ENCODE data around the gene ADAMTS17. TPM values are rescaled to one million over a fixed set of nuclear protein-coding genes. Genes with fewer than 3 reads are reported as not detected.

ADAMTS17 gene
- total and polyA plus RNA-seq, 9 of the 15 experiments (the other 6 are each of a cell fraction or from before 2014, with no cell fraction given), result 0.01 to 0.14 (median 0.07) TPM; not detected in 6

DNA sequence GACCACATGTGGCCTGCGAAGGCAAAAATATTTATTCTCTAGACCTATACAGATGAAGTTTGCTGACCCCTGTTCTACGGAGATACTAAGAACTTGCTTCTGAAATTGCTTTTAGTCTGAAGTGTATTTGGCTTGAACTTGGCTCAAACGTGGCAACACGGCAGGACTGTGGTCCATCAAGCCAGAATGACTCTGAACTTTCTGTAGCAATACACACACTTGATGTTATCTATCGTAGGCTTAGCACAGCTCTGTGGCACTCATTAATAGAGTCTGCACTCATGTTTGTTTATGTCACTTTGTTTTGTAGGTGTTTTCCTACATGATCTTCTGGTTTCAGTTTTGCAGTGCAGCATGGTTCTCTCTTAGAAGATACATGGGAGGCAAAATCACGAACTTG is 298.1 kb downstream of the ADAMTS17 start:
- H3K9me3 ChIP-seq (replicated peaks; ENCODE audit: control insufficient read depth, insufficient read depth, low read depth, low read length), result no peaks in the 10 kb centered on the region
- POLR2A ChIA-PET, result no interaction called here
- TF ChIP-seq, protein P1, sequence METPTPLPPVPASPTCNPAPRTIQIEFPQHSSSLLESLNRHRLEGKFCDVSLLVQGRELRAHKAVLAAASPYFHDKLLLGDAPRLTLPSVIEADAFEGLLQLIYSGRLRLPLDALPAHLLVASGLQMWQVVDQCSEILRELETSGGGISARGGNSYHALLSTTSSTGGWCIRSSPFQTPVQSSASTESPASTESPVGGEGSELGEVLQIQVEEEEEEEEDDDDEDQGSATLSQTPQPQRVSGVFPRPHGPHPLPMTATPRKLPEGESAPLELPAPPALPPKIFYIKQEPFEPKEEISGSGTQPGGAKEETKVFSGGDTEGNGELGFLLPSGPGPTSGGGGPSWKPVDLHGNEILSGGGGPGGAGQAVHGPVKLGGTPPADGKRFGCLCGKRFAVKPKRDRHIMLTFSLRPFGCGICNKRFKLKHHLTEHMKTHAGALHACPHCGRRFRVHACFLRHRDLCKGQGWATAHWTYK (CRISPR knock-in tag; IDR thresholded peaks at IDR 0.05), result no peak
- TF ChIP-seq, protein P2, sequence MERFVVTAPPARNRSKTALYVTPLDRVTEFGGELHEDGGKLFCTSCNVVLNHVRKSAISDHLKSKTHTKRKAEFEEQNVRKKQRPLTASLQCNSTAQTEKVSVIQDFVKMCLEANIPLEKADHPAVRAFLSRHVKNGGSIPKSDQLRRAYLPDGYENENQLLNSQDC (CRISPR knock-in tag; IDR thresholded peaks at IDR 0.05), result no peak
- TF ChIP-seq ZFP36 (IDR thresholded peaks at IDR 0.05; ENCODE audit: low read depth, low read length, partially characterized antibody) (no peak), CEBPZ (IDR thresholded peaks at IDR 0.05; ENCODE audit: borderline replicate concordance, low read depth, low read length) (no peak), ZNF24 (IDR thresholded peaks at IDR 0.05) (no peak), TSC22D4 (tag; IDR thresholded peaks at IDR 0.05) (no peak)
- TF ChIP-seq, protein P3, sequence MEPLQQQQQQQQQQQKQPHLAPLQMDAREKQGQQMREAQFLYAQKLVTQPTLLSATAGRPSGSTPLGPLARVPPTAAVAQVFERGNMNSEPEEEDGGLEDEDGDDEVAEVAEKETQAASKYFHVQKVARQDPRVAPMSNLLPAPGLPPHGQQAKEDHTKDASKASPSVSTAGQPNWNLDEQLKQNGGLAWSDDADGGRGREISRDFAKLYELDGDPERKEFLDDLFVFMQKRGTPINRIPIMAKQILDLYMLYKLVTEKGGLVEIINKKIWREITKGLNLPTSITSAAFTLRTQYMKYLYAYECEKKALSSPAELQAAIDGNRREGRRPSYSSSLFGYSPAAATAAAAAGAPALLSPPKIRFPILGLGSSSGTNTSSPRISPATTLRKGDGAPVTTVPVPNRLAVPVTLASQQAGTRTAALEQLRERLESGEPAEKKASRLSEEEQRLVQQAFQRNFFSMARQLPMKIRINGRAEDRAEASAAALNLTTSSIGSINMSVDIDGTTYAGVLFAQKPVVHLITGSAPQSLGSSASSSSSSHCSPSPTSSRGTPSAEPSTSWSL (CRISPR knock-in tag; IDR thresholded peaks at IDR 0.05; ENCODE audit: borderline replicate concordance), result no peak

More for the DNA sequence above, 298.1 kb downstream of the ADAMTS17 start:
- FAIRE-seq (no peak), DNase-seq (ENCODE audit: extremely low read depth in 1 of 4, low spot score in 3 of 4) (no peak), ATAC-seq (no peak)
- Histone ChIP-seq H3K9ac (ENCODE audit: insufficient read depth in 1 of 2, low read depth in 2 of 2, low read length in 2 of 2) (no peak overlapping the region), H3K27me3 (ENCODE audit: control insufficient read depth in 2 of 2, insufficient read depth in 2 of 2, low read length in 2 of 2) (peaks cover 0 to 6% of the 10 kb centered on the region in 2 experiments; a peak in 2 of 5 replicates), H2AFZ (ENCODE audit: low read depth, low read length) (no peak overlapping the region), H3K27ac (ENCODE audit: extremely low read depth, low read depth, low read length) (no peak overlapping the region), H4K20me1 (replicated peaks; ENCODE audit: control insufficient read depth, insufficient read depth, low read length) (no peaks in the 10 kb centered on the region), H3K9me1 (ENCODE audit: control insufficient read depth, insufficient read depth, low read length) (no peaks in the 10 kb centered on the region), H3K4me3 (no peak overlapping the region), H3K36me3 (ENCODE audit: control insufficient read depth, insufficient read depth, low read length) (no peaks in the 10 kb centered on the region), H3K4me1 (replicated peaks in 1 of 2; ENCODE audit: control insufficient read depth in 2 of 2, insufficient read depth in 2 of 2, low read length in 2 of 2) (no peaks in the 10 kb centered on the region; a peak in 1 of 5 replicates), H3K79me2 (ENCODE audit: control insufficient read depth, insufficient read depth, low read length) (no peaks in the 10 kb centered on the region), H3K4me2 (ENCODE audit: insufficient read depth, low read length) (no peak overlapping the region)
- BruUV-seq (replicated peaks), result no TSS peak
- WGBS (ENCODE audit: insufficient coverage, low coverage, missing lambda C conversion rate), result 2% methylated on average over 6 of the region's 6 CpGs
- intact Hi-C loops (cut with micrococcal nuclease) (no loop called here), in situ Hi-C loops (cut with MboI) (no loop called here)
- CTCF ChIA-PET (ENCODE audit: low intra/inter-chr PET ratio), result no interaction called here
